Kidney (tissue), 14 donors: Measurements from ENCODE around the gene PFKFB1. TPM values are rescaled to one million over a fixed set of nuclear protein-coding genes. Genes with fewer than 3 reads are reported as not detected.

Source experiments
- DNase-seq, 5 donors: peaks; one replicate each; pipeline ENCODE4 v3.0.0-alpha.2; 2013 to 2020
- FAIRE-seq: peaks from 2 replicates; lab custom pipeline; 2012; peaks lifted over from hg19 to GRCh38; lab: Jason Lieb, UNC
- H3K27ac ChIP-seq, 2 donors: one replicate each; pipeline ENCODE4 v1.7.0; 2013; ENCODE audit warnings: low read depth in 2 of 2, low read length in 2 of 2, inconsistent platforms in 1 of 2
- H3K27me3 ChIP-seq: one replicate; pipeline ENCODE4 v1.7.1; 2013; ENCODE audit warnings: low read length, inconsistent platforms; ENCODE audit not compliant: control insufficient read depth, insufficient read depth
- H3K36me3 ChIP-seq, 3 donors: one replicate each; pipeline versions ENCODE4 v1.7.0 to v1.7.1; 2013; ENCODE audit warnings: low read length in 3 of 3, control low read depth in 1 of 3, inconsistent platforms in 1 of 3; ENCODE audit not compliant: insufficient read depth in 3 of 3, control insufficient read depth in 2 of 3
- H3K4me1 ChIP-seq, 3 donors: one replicate each; pipeline versions ENCODE4 v1.7.0 to v1.7.1; 2013; ENCODE audit warnings: low read length in 3 of 3, inconsistent platforms in 1 of 3, low read depth in 1 of 3; ENCODE audit not compliant: control insufficient read depth in 2 of 3, insufficient read depth in 2 of 3
- H3K4me3 ChIP-seq, 3 donors: one replicate each; pipeline versions ENCODE4 v1.7.0 to v1.8.1; 2013; ENCODE audit warnings: low read length in 3 of 3, control low read depth in 1 of 3, inconsistent platforms in 1 of 3
- H3K9ac ChIP-seq, 3 donors: one replicate each; pipeline versions ENCODE4 v1.7.0 to v1.7.1; 2013; ENCODE audit warnings: low read length in 3 of 3, control low read depth in 1 of 3, inconsistent platforms in 1 of 3
- H3K9me3 ChIP-seq, 3 donors: one replicate each; pipeline versions ENCODE4 v1.7.0 to v1.7.1; 2013; ENCODE audit warnings: low read length in 3 of 3, control low read depth in 1 of 3, inconsistent platforms in 1 of 3; ENCODE audit not compliant: control insufficient read depth in 2 of 3, insufficient read depth in 1 of 3
- intact Hi-C: fragments of 100-400 bp; cut with DNase I; formaldehyde crosslinking; loops from one replicate; pipeline ENCODE4 v1.11.1; 2022
- polyA plus RNA-seq: library from polyadenylated mRNA; stranded (reverse); fragments of 350-450 nt; fragmentation: Illumina TruSeq; extraction: RNeasy Lipid Tissue Mini Kit (QIAGEN cat#74804); gene quantifications from one replicate; pipeline ENCODE4 v1.2.3, GENCODE V29; 2014; ENCODE audit warnings: low read depth, low replicate concordance; ENCODE audit not compliant: insufficient read depth
- total RNA-seq: library from RNA; stranded (reverse); fragmentation: NEBNext Ultra II Directional; extraction: Animal tissue kit (Norgen Biotek cat#: 25700); gene quantifications from one replicate; pipeline ENCODE4 v1.2.1, GENCODE V29; 2021
- TF ChIP-seq, protein P1 (sequence below): IDR thresholded peaks from 3 replicates; pipeline ENCODE4 v1.5.1; 2012; ENCODE audit warnings: mild to moderate bottlenecking, moderate library complexity, borderline replicate concordance; ENCODE audit not compliant: insufficient read depth; ENCODE audit errors: extremely low read depth
- donor health status: control.
- donor health status: control.
- donor health status: control.
- donor health status: control.
- donor health status: control.
- donor health status: DM: yes; HTN: yes; CAD: no.
- donor health status: Normal renal cell carcinoma (clear cell type).

Gene PFKFB1
- total and polyA plus RNA-seq, 2 donors from 2014 or later = 0.31 to 1.1 TPM

GRCh38 chrX:54928876-54929275 is 65.1 kb downstream of the PFKFB1 start:
- no peaks in the 10 kb centered on the region for H3K27me3 ChIP-seq
- intact Hi-C loops = no loop called here
- H3K4me3 ChIP-seq = no peak overlapping the region
- TF ChIP-seq, protein P1, sequence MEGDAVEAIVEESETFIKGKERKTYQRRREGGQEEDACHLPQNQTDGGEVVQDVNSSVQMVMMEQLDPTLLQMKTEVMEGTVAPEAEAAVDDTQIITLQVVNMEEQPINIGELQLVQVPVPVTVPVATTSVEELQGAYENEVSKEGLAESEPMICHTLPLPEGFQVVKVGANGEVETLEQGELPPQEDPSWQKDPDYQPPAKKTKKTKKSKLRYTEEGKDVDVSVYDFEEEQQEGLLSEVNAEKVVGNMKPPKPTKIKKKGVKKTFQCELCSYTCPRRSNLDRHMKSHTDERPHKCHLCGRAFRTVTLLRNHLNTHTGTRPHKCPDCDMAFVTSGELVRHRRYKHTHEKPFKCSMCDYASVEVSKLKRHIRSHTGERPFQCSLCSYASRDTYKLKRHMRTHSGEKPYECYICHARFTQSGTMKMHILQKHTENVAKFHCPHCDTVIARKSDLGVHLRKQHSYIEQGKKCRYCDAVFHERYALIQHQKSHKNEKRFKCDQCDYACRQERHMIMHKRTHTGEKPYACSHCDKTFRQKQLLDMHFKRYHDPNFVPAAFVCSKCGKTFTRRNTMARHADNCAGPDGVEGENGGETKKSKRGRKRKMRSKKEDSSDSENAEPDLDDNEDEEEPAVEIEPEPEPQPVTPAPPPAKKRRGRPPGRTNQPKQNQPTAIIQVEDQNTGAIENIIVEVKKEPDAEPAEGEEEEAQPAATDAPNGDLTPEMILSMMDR = no peak
- H3K27ac ChIP-seq = no peak overlapping the region
- no peak overlapping the region for H3K9ac ChIP-seq
- H3K9me3 ChIP-seq = no peaks in the 10 kb centered on the region
- DNase-seq (no peak), FAIRE-seq (no peak)
- peaks cover 0 to 3% (median 3%) of the 10 kb centered on the region in 3 donors for H3K36me3 ChIP-seq
- no peaks in the 10 kb centered on the region for H3K4me1 ChIP-seq

- H3K4me3 ChIP-seq = no peak overlapping the region
- H3K27me3 ChIP-seq = no peaks in the 10 kb centered on the region
- FAIRE-seq (no peak), DNase-seq (no peak)
- TF ChIP-seq, protein P1 = no peak
- H3K36me3 ChIP-seq = peaks cover 0 to 3% (median 3%) of the 10 kb centered on the region in 3 donors
- H3K9me3 ChIP-seq = no peaks in the 10 kb centered on the region
- no peak overlapping the region for H3K9ac ChIP-seq
- intact Hi-C loops = no loop called here
- H3K4me1 ChIP-seq = peaks cover 0 to 3% (median 0%) of the 10 kb centered on the region in 3 donors
- no peak overlapping the region for H3K27ac ChIP-seq
Measured at GRCh38 chrX:54926978-54927377, 67.0 kb downstream of the PFKFB1 start.

- no peaks in the 10 kb centered on the region for H3K27me3 ChIP-seq
- H3K9ac ChIP-seq = no peak overlapping the region
- DNase-seq = no peak
- no peaks in the 10 kb centered on the region for H3K36me3 ChIP-seq
- H3K4me1 ChIP-seq = peaks cover 0 to 4% (median 0%) of the 10 kb centered on the region in 3 donors
- intact Hi-C loops = no loop called here
- H3K4me3 ChIP-seq = no peak overlapping the region
- no peaks in the 10 kb centered on the region for H3K9me3 ChIP-seq
- FAIRE-seq = no peak
- TF ChIP-seq, protein P1 = no peak
- no peak overlapping the region for H3K27ac ChIP-seq
Measured at GRCh38 chrX:54923376-54923775, 70.6 kb downstream of the PFKFB1 start.

DNA sequence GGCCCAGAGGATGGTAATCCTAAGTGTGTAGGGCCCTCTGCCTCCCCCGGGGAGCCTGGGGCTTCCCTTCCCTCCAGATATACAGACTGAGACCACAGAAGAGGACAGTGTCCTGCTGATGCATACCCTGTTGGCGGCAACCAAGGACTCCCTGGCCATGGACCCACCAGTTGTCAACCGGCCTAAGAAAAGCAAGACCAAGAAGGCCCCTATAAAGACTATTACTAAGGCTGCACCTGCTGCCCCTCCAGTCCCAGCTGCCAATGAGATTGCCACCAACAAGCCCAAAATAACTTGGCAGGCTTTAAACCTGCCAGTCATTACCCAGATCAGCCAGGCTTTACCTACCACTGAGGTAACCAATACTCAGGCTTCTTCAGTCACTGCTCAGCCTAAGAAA is 71.4 kb downstream of the PFKFB1 start:
- Histone ChIP-seq H3K4me1 (peaks cover 0 to 4% (median 0%) of the 10 kb centered on the region in 3 donors), H3K27ac (no peak overlapping the region), H3K36me3 (no peaks in the 10 kb centered on the region), H3K9ac (no peak overlapping the region), H3K4me3 (no peak overlapping the region), H3K27me3 (no peaks in the 10 kb centered on the region), H3K9me3 (no peaks in the 10 kb centered on the region)
- intact Hi-C loops = no loop called here
- FAIRE-seq (no peak), DNase-seq (no peak)
- TF ChIP-seq, protein P1 = no peak
